OCI-LY3 (cell line): ENCODE results near the gene TUBA4A.

Experiments
- H2AFZ ChIP-seq: fragments of 200-600, 300-600 bp; shearing (Covaris generic); 2 replicates; pipeline ENCODE4 v1.6.0; 2014; ENCODE audit warnings: antibody characterized with exemption, low read depth, low read length
- H3K27ac ChIP-seq: fragments of 200-600, 300-600 bp; sonication (generic); 2 replicates; pipeline ENCODE4 v1.5.1; 2014; ENCODE audit warnings: mild to moderate bottlenecking, low read length, moderate library complexity, mixed read lengths
- H3K27me3 ChIP-seq: fragments of 200-600, 300-600 bp; sonication (generic); 2 replicates; pipeline ENCODE4 v1.6.1; 2014; ENCODE audit warnings: low read depth, low read length, mixed read lengths
- H3K36me3 ChIP-seq: fragments of 200-600, 300-600 bp; sonication (generic); replicated peaks from 2 replicates; pipeline ENCODE3; 2014; ENCODE audit warnings: low read depth, low read length, mixed read lengths
- H3K4me1 ChIP-seq: fragments of 300-600, 200-600 bp; sonication (generic); 2 replicates; pipeline ENCODE4 v1.6.1; 2014; ENCODE audit warnings: low read length, mixed read lengths
- H3K4me2 ChIP-seq: fragments of 200-600, 300-600 bp; sonication (generic); 2 replicates; pipeline ENCODE4 v1.6.1; 2014; ENCODE audit warnings: low read length, mixed read lengths
- H3K4me3 ChIP-seq: fragments of 300-600, 200-600 bp; sonication (generic); 2 replicates; pipeline ENCODE4 v1.5.1; 2014; ENCODE audit warnings: antibody characterized with exemption, mild to moderate bottlenecking, low read length, moderate library complexity
- H3K79me2 ChIP-seq: fragments of 300-600, 200-600 bp; shearing (Covaris generic); 2 replicates; pipeline ENCODE4 v1.6.1; 2014; ENCODE audit warnings: mild to moderate bottlenecking, low read length, mixed read lengths
- H3K9ac ChIP-seq: fragments of 300-600, 200-600 bp; shearing (Covaris generic); 2 replicates; pipeline ENCODE4 v1.6.0; 2014; ENCODE audit warnings: mild to moderate bottlenecking, low read length, moderate library complexity
- H3K9me3 ChIP-seq: fragments of 200-600, 300-600 bp; shearing (Covaris generic); 2 replicates; pipeline ENCODE4 v1.6.1; 2014; ENCODE audit warnings: low read length, mixed read lengths; ENCODE audit not compliant: insufficient read depth
- H4K20me1 ChIP-seq: fragments of 200-600, 300-600 bp; sonication (generic); 2 replicates; pipeline ENCODE4 v1.6.1; 2016; ENCODE audit warnings: low read length, mixed read lengths; ENCODE audit not compliant: insufficient read depth
- CTCF ChIP-seq: fragments of 200-600, 300-600 bp; sonication (generic); IDR thresholded peaks from 2 replicates; pipeline ENCODE4 v1.5.1; 2014; ENCODE audit warnings: antibody characterized with exemption, low read length, low read depth
- EZH2phosphoT487 ChIP-seq: fragments of 200-600 bp; shearing (Covaris generic); IDR thresholded peaks from 2 replicates; pipeline ENCODE4 v1.6.1; 2018; ENCODE audit warnings: antibody characterized with exemption, mixed run types, low read depth

Gene TUBA4A

GRCh38 chr2:219245899-219246230, 7.9 kb downstream of the TUBA4A start:
- H3K9me3 ChIP-seq: no peaks in the 10 kb centered on the region
- no peaks in the 10 kb centered on the region for H3K27me3 ChIP-seq
- H2AFZ ChIP-seq: no peak overlapping the region
- TF ChIP-seq EZH2phosphoT487 (no peak), CTCF (no peak)
- H3K79me2 ChIP-seq: peaks cover 16% of the 10 kb centered on the region
- peaks cover 37% of the 10 kb centered on the region for H3K4me1 ChIP-seq
- peak overlapping the region; percentile 98 for H3K4me3 ChIP-seq
- H3K36me3 ChIP-seq: peaks cover 7% of the 10 kb centered on the region
- no peaks in the 10 kb centered on the region for H4K20me1 ChIP-seq
- peak overlapping the region; percentile 58 for H3K27ac ChIP-seq
- H3K9ac ChIP-seq: peak overlapping the region; percentile 87
- peak overlapping the region; percentile 86 for H3K4me2 ChIP-seq

- H2AFZ ChIP-seq: peak within 1 kb of the TSS; percentile 56; the same call in 1 of the 2 replicates
- peaks cover 37% of the 10 kb centered on the region for H3K4me1 ChIP-seq
- TF ChIP-seq EZH2phosphoT487 (no peak), CTCF (no peak)
- H3K27me3 ChIP-seq: no peaks in the 10 kb centered on the region
- peak within 1 kb of the TSS; percentile 98 for H3K4me3 ChIP-seq
- no peaks in the 10 kb centered on the region for H4K20me1 ChIP-seq
- H3K9me3 ChIP-seq: no peaks in the 10 kb centered on the region
- peak within 1 kb of the TSS; percentile 87 for H3K9ac ChIP-seq
- H3K27ac ChIP-seq: peak within 1 kb of the TSS; percentile 58
- peaks cover 7% of the 10 kb centered on the region for H3K36me3 ChIP-seq
- H3K4me2 ChIP-seq: peak within 1 kb of the TSS; percentile 86
- peaks cover 16% of the 10 kb centered on the region for H3K79me2 ChIP-seq
These were observed 8.4 kb downstream of the TUBA4A start, which contains the start of the genes GLB1L and STK16 for GRCh38 chr2:219245148-219245898. Gene GLB1L, minus strand, starts transcription at chr2:219245444. Its CDS starts 1,871 bp downstream, at chr2:219243573. Gene STK16, plus strand, starts transcription at chr2:219245479. Its CDS starts 521 bp downstream, at chr2:219246000.

- 0 out of 2 replicates have a peak overlapping the region, but pooled peaks have one; percentile 56 for H2AFZ ChIP-seq
- peaks cover 31% of the 10 kb centered on the region for H3K4me1 ChIP-seq
- peaks cover 3% of the 10 kb centered on the region for H3K36me3 ChIP-seq
- no peaks in the 10 kb centered on the region for H3K9me3 ChIP-seq
- no peaks in the 10 kb centered on the region for H4K20me1 ChIP-seq
- TF ChIP-seq CTCF (no peak), EZH2phosphoT487 (no peak)
- no peak overlapping the region for H3K27ac ChIP-seq
- H3K4me2 ChIP-seq: peak overlapping the region; percentile 86
- H3K79me2 ChIP-seq: peaks cover 13% of the 10 kb centered on the region
- H3K9ac ChIP-seq: peak overlapping the region; percentile 87
- peak overlapping the region; percentile 98 for H3K4me3 ChIP-seq
- H3K27me3 ChIP-seq: no peaks in the 10 kb centered on the region
These were observed 8.9 kb downstream of the TUBA4A start for GRCh38 chr2:219244789-219245147.

GRCh38 chr2:219243291-219243761, 10.4 kb downstream of the TUBA4A start:
- Histone ChIP-seq H3K4me3 (no peak overlapping the region), H3K27ac (no peak overlapping the region), H3K4me1 (peaks cover 17% of the 10 kb centered on the region), H2AFZ (no peak overlapping the region), H4K20me1 (no peaks in the 10 kb centered on the region), H3K36me3 (peaks cover 2% of the 10 kb centered on the region), H3K4me2 (no peak overlapping the region), H3K9me3 (no peaks in the 10 kb centered on the region), H3K27me3 (no peaks in the 10 kb centered on the region), H3K9ac (no peak overlapping the region), H3K79me2 (peaks cover 12% of the 10 kb centered on the region)
- TF ChIP-seq CTCF: no peak
- TF ChIP-seq EZH2phosphoT487: no peak
